HFFc6 (cell line): ENCODE measurements around the gene CASP3. TPM values are rescaled to one million over a fixed set of nuclear protein-coding genes. Genes with fewer than 3 reads are reported as not detected.
A peak's percentile ranks its signal among the peaks of the same experiment; 100 is the strongest.

Experiments used
- DNase-seq: peaks from one replicate; pipeline ENCODE4 v3.0.0-alpha.2; 2018
- H3K27ac Mint-ChIP-seq: 2 replicates; pipeline ENCODE4 v1.8.0; 2020; ENCODE audit warnings: mild to moderate bottlenecking, mixed read lengths
- H3K27me3 Mint-ChIP-seq: 2 replicates; pipeline ENCODE4 v1.8.0; 2021; ENCODE audit warnings: mild to moderate bottlenecking, moderate library complexity, mixed read lengths; ENCODE audit not compliant: insufficient read depth
- H3K36me3 Mint-ChIP-seq: 2 replicates; pipeline ENCODE4 v1.8.0; 2021; ENCODE audit warnings: low read depth, mixed read lengths
- H3K4me1 Mint-ChIP-seq: 2 replicates; pipeline ENCODE4 v1.8.0; 2020; ENCODE audit warnings: low read depth, mixed read lengths
- H3K4me3 Mint-ChIP-seq: 2 replicates; pipeline ENCODE4 v1.8.0; 2020; ENCODE audit warnings: mild to moderate bottlenecking, moderate library complexity, mixed read lengths
- H3K9me3 Mint-ChIP-seq: 2 replicates; pipeline ENCODE4 v1.8.0; 2020; ENCODE audit warnings: mild to moderate bottlenecking, mixed read lengths
- total RNA-seq, 6 experiments: library from RNA; stranded (reverse); fragmentation: NEBNext Ultra II Directional; extraction: Animal tissue kit (Norgen Biotek cat#: 25700); gene quantifications; 2 replicates in 1 of 6; 3 replicates in 5 of 6; pipeline ENCODE4 v1.2.3, GENCODE V29; 2021
- TF ChIP-seq, protein P1 (sequence below): fragments of 200-600 bp; sonication (generic); IDR thresholded peaks from 2 replicates; pipeline ENCODE4 v1.5.0; 2021; ENCODE audit warnings: antibody characterized with exemption, mild to moderate bottlenecking

Gene CASP3
- total RNA-seq, 6 experiments from 2014 or later, result 25.8 to 31.6 (median 26.5) TPM

DNA sequence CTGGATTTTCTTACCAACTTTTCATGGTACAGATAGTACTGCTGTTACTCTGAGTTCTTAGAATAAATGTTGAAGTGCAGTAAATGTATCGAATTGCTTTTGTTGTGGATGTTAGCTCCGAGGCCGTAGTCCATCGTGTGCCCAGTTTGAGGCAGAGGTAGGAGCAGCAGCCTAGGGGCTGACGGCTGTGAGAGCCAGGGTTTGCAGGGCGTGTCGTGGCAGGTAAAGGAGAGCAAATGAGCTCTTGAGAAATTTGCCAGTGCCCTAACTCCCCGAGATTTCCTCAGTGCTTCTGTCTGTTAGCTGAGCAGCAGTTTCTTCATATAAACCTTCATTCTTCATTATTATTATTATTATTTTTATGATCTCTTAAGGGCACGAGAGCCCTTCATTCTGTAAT is 21.9 kb upstream of the CASP3 start:
- no peak overlapping the region for H3K27ac Mint-ChIP-seq
- no peak overlapping the region for H3K4me3 Mint-ChIP-seq
- H3K4me1 Mint-ChIP-seq, result peaks cover 15% of the 10 kb centered on the region
- TF ChIP-seq, protein P1, sequence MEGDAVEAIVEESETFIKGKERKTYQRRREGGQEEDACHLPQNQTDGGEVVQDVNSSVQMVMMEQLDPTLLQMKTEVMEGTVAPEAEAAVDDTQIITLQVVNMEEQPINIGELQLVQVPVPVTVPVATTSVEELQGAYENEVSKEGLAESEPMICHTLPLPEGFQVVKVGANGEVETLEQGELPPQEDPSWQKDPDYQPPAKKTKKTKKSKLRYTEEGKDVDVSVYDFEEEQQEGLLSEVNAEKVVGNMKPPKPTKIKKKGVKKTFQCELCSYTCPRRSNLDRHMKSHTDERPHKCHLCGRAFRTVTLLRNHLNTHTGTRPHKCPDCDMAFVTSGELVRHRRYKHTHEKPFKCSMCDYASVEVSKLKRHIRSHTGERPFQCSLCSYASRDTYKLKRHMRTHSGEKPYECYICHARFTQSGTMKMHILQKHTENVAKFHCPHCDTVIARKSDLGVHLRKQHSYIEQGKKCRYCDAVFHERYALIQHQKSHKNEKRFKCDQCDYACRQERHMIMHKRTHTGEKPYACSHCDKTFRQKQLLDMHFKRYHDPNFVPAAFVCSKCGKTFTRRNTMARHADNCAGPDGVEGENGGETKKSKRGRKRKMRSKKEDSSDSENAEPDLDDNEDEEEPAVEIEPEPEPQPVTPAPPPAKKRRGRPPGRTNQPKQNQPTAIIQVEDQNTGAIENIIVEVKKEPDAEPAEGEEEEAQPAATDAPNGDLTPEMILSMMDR, result no peak
- peaks cover 27% of the 10 kb centered on the region for H3K36me3 Mint-ChIP-seq
- DNase-seq, result no peak
- H3K9me3 Mint-ChIP-seq, result no peaks in the 10 kb centered on the region
- no peaks in the 10 kb centered on the region; the same call in 1 of the 2 replicates for H3K27me3 Mint-ChIP-seq

DNA sequence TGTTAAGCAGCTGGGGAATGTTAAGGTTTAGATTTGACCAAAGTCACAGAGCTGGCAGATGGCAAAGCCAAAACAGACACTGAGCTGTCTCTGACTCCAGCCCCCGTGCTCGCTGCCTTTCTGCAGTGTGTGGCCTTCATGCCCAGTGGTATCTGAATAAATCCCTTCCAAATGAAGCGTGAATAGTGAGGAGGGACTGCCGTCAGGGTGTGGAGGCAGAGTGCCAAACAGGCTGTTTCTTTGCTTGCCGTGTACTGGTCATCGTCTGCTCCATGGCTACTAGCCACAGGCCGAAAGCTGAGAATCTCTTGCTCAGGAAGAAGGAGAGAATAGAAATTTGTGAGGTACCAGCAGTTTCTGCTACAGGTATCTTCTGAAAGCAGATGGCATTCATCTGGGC is 20.0 kb upstream of the CASP3 start:
- Mint-ChIP-seq H3K9me3 (no peaks in the 10 kb centered on the region), H3K36me3 (peaks cover 27% of the 10 kb centered on the region), H3K27ac (no peak overlapping the region), H3K4me1 (peaks cover 15% of the 10 kb centered on the region), H3K4me3 (no peak overlapping the region), H3K27me3 (no peaks in the 10 kb centered on the region; the same call in 1 of the 2 replicates)
- no peak for DNase-seq
- TF ChIP-seq, protein P1, result no peak

DNA sequence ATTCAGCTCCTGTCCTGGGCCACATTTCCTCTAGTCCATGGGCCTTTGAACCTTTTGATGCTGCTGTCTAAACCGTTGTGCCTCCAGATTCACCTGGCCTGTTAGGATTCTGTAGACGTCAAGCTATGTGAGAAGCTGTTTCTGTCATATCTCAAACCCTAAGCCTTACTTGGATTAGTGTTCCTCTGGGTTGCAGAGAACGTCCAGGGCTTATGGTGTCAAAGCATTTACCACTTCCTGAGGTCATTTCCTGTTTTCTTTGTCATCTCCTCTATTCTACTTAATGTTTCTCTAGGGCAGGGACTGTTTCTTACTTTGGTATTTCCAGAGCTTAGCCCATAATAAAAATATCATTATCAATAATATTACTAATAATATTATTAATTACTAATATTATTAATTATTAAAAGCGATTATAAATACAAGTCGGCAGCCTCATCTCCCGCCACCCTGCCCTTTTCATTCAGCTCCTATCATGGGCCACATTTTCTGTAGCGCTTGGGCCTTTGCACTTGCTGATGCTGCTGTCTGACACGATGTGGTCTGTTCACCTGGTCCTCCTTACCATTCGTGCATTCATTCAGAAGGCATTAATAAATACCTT is 19.4 kb upstream of the CASP3 start:
- Mint-ChIP-seq H3K9me3 (no peaks in the 10 kb centered on the region), H3K4me3 (no peak overlapping the region), H3K27ac (peak overlapping the region; percentile 11; the same call in 1 of the 2 replicates), H3K36me3 (peaks cover 20% of the 10 kb centered on the region), H3K27me3 (no peaks in the 10 kb centered on the region), H3K4me1 (peaks cover 15% of the 10 kb centered on the region)
- TF ChIP-seq, protein P1, result no peak
- DNase-seq, result no peak

DNA sequence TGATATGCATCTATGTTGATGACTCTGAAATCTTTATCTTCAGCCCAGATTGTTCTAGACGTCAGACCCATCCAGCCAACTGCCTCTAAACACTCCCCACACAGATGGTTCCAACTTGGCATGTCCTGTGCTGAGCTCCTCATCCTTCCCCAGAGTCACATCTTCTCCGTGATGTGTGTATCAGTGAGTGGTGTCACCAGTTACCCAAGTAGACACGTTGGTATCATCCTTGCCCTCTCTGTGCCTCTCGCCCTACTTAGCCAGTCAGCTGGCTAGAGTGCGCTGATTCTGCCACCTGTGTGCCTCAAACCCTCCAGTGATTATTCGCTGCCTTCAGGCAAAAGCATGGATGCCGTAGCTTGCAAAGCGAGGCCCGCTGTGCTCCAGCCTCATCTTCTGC is 18.8 kb upstream of the CASP3 start:
- Mint-ChIP-seq H3K9me3 (no peaks in the 10 kb centered on the region), H3K36me3 (peaks cover 20% of the 10 kb centered on the region), H3K27me3 (no peaks in the 10 kb centered on the region), H3K4me3 (no peak overlapping the region), H3K4me1 (peaks cover 15% of the 10 kb centered on the region), H3K27ac (0 out of 2 replicates have a peak overlapping the region, but pooled peaks have one; percentile 11)
- DNase-seq, result no peak
- TF ChIP-seq, protein P1, result no peak

DNA sequence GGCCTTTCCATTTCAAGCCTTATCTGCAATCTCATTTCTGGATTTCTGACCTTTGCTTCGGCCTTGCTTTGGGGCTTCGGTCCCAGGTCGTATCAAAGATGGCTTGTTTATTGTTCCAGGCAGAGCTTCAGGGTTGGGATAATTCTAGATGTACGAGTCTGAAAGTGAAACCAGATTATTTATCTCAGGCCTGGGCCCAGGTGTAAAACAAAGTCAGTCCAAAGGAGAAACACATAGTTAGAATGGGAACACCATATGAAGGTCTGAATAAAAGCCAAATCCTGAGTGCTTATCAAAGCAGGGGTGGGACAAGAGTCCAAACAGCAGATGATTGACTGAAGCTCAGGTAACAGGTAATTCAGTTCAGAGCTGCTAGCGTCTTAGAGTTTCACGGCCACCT is 17.4 kb upstream of the CASP3 start:
- TF ChIP-seq, protein P1, result no peak
- Mint-ChIP-seq H3K4me3 (no peak overlapping the region), H3K9me3 (no peaks in the 10 kb centered on the region), H3K36me3 (peaks cover 20% of the 10 kb centered on the region), H3K27me3 (no peaks in the 10 kb centered on the region), H3K4me1 (peaks cover 15% of the 10 kb centered on the region), H3K27ac (no peak overlapping the region)
- DNase-seq, result no peak
